WTC11 (cell line): ENCODE data around the gene RGS2.

Experiments used
- CBFB ChIP-seq: sonication (generic); formaldehyde crosslinking; IDR thresholded peaks from 2 replicates; pipeline ENCODE4 v1.8.1; 2022; ENCODE audit warnings: mild to moderate bottlenecking, low read depth, missing genetic modification reagents
- ELF4 ChIP-seq: sonication (generic); formaldehyde crosslinking; IDR thresholded peaks from 2 replicates; pipeline ENCODE4 v1.8.1; 2022; ENCODE audit warnings: low read depth, mild to moderate bottlenecking, moderate library complexity, missing genetic modification reagents
- JUN ChIP-seq: sonication (generic); formaldehyde crosslinking; IDR thresholded peaks from 2 replicates; pipeline ENCODE4 v1.8.0; 2023; ENCODE audit warnings: mild to moderate bottlenecking, missing genetic modification reagents
- NFYB ChIP-seq: sonication (generic); formaldehyde crosslinking; conservative IDR thresholded peaks from 2 replicates; pipeline ENCODE4 v1.8.0; 2022; ENCODE audit warnings: low read depth, missing genetic modification reagents
- NR3C1 ChIP-seq: sonication (generic); formaldehyde crosslinking; conservative IDR thresholded peaks from 2 replicates; pipeline ENCODE4 v1.8.1; 2023; ENCODE audit warnings: low read depth, mild to moderate bottlenecking, missing genetic modification reagents
- SMAD3 ChIP-seq: sonication (generic); formaldehyde crosslinking; IDR thresholded peaks from 2 replicates; pipeline ENCODE4 v1.8.0; 2022; ENCODE audit warnings: missing genetic modification reagents, mild to moderate bottlenecking, borderline replicate concordance
- TP53 ChIP-seq: sonication (generic); formaldehyde crosslinking; IDR thresholded peaks from 2 replicates; pipeline ENCODE4 v1.8.1; 2023; ENCODE audit warnings: mild to moderate bottlenecking, missing genetic modification reagents
- ZNF232 ChIP-seq: sonication (generic); formaldehyde crosslinking; IDR thresholded peaks from 2 replicates; pipeline ENCODE4 v1.8.0; 2022; ENCODE audit warnings: mild to moderate bottlenecking, missing genetic modification reagents
- TF ChIP-seq, protein P1 (sequence below): fragments of 200-600 bp; IDR thresholded peaks from 2 replicates; pipeline ENCODE4 v1.8.0; 2022; ENCODE audit warnings: antibody characterized with exemption
- TF ChIP-seq, protein P2 (sequence below): sonication (generic); formaldehyde crosslinking; IDR thresholded peaks from 2 replicates; pipeline ENCODE4 v1.8.1; 2023; ENCODE audit warnings: mild to moderate bottlenecking, missing genetic modification reagents
- TF ChIP-seq, protein P3 (sequence below): sonication (generic); formaldehyde crosslinking; IDR thresholded peaks from 2 replicates; pipeline ENCODE4 v1.8.0; 2022; ENCODE audit warnings: mild to moderate bottlenecking, missing genetic modification reagents
- TF ChIP-seq, protein P4 (sequence below): sonication (generic); formaldehyde crosslinking; IDR thresholded peaks from 2 replicates; pipeline ENCODE4 v1.8.1; 2022; ENCODE audit warnings: mild to moderate bottlenecking, missing genetic modification reagents, moderate library complexity, borderline replicate concordance
- TF ChIP-seq, protein P5 (sequence below): sonication (generic); formaldehyde crosslinking; IDR thresholded peaks from 2 replicates; pipeline ENCODE4 v1.8.1; 2022; ENCODE audit warnings: mild to moderate bottlenecking, moderate library complexity, missing genetic modification reagents

DNA sequence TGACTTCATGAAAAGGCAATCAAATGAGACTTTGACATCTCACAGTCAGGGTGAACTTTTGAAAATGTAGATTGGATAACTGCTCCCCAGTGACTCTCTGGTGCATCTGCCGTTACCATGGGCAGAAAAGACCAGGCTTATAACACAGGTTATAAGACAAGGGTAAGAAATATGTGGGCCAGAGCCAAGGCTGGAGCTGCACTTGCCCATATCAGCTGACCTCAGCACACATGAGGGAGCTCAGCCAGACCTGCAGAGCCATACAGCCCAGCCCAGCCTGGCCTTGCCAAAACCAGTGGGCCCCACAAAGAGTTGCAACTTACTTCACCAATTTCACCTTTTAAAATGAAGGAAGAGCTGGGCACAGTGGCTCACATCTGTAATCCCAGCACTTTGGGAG lies 11.7 kb upstream of the RGS2 start:
- TF ChIP-seq ELF4 (CRISPR knock-in tag) (no peak), JUN (CRISPR knock-in tag) (no peak), NR3C1 (CRISPR knock-in tag) (no peak), ZNF232 (CRISPR knock-in tag) (no peak), SMAD3 (no peak), NFYB (CRISPR knock-in tag) (no peak), TP53 (no peak), CBFB (no peak)
- TF ChIP-seq, protein P1, sequence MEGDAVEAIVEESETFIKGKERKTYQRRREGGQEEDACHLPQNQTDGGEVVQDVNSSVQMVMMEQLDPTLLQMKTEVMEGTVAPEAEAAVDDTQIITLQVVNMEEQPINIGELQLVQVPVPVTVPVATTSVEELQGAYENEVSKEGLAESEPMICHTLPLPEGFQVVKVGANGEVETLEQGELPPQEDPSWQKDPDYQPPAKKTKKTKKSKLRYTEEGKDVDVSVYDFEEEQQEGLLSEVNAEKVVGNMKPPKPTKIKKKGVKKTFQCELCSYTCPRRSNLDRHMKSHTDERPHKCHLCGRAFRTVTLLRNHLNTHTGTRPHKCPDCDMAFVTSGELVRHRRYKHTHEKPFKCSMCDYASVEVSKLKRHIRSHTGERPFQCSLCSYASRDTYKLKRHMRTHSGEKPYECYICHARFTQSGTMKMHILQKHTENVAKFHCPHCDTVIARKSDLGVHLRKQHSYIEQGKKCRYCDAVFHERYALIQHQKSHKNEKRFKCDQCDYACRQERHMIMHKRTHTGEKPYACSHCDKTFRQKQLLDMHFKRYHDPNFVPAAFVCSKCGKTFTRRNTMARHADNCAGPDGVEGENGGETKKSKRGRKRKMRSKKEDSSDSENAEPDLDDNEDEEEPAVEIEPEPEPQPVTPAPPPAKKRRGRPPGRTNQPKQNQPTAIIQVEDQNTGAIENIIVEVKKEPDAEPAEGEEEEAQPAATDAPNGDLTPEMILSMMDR, result no peak
- TF ChIP-seq, protein P2, sequence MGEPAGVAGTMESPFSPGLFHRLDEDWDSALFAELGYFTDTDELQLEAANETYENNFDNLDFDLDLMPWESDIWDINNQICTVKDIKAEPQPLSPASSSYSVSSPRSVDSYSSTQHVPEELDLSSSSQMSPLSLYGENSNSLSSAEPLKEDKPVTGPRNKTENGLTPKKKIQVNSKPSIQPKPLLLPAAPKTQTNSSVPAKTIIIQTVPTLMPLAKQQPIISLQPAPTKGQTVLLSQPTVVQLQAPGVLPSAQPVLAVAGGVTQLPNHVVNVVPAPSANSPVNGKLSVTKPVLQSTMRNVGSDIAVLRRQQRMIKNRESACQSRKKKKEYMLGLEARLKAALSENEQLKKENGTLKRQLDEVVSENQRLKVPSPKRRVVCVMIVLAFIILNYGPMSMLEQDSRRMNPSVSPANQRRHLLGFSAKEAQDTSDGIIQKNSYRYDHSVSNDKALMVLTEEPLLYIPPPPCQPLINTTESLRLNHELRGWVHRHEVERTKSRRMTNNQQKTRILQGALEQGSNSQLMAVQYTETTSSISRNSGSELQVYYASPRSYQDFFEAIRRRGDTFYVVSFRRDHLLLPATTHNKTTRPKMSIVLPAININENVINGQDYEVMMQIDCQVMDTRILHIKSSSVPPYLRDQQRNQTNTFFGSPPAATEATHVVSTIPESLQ, result no peak
- TF ChIP-seq, protein P3, sequence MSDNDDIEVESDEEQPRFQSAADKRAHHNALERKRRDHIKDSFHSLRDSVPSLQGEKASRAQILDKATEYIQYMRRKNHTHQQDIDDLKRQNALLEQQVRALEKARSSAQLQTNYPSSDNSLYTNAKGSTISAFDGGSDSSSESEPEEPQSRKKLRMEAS (CRISPR knock-in tag), result no peak
- TF ChIP-seq, protein P4, sequence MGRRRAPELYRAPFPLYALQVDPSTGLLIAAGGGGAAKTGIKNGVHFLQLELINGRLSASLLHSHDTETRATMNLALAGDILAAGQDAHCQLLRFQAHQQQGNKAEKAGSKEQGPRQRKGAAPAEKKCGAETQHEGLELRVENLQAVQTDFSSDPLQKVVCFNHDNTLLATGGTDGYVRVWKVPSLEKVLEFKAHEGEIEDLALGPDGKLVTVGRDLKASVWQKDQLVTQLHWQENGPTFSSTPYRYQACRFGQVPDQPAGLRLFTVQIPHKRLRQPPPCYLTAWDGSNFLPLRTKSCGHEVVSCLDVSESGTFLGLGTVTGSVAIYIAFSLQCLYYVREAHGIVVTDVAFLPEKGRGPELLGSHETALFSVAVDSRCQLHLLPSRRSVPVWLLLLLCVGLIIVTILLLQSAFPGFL (CRISPR knock-in tag), result no peak
- TF ChIP-seq, protein P5, sequence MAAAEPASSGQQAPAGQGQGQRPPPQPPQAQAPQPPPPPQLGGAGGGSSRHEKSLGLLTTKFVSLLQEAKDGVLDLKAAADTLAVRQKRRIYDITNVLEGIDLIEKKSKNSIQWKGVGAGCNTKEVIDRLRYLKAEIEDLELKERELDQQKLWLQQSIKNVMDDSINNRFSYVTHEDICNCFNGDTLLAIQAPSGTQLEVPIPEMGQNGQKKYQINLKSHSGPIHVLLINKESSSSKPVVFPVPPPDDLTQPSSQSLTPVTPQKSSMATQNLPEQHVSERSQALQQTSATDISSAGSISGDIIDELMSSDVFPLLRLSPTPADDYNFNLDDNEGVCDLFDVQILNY (CRISPR knock-in tag), result no peak
